KG1 (cell line): ENCODE results near the gene RSPRY1.

ENCODE experiments used
- DNase-seq: peaks from one replicate; lab custom pipeline; 2025; lab: John Stamatoyannopoulos, UW

RSPRY1 gene

GRCh38 chr16:57152096-57153093 lies 33.7 kb upstream of the RSPRY1 start:
- DNase-seq: no peak

DNA sequence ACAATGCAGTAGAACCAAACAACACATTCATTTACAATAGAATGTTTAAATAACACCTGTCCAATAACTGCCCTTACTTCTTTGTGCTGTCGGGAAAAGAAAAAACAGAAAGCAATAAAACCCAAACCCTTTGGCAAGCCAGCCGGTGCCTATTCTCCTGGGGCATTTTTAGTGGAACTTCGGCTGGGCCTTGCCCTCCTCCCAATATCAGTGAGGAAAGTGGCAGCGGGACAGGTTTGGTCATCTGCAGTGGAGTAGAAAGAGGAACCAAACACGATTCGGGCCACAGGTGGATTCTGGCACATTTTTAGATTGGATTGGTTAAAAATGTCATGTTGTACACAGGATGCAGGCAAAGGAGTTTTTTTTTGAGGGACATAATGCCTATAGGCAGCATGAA lies 32.3 kb upstream of the RSPRY1 start:
- no peak for DNase-seq

DNA sequence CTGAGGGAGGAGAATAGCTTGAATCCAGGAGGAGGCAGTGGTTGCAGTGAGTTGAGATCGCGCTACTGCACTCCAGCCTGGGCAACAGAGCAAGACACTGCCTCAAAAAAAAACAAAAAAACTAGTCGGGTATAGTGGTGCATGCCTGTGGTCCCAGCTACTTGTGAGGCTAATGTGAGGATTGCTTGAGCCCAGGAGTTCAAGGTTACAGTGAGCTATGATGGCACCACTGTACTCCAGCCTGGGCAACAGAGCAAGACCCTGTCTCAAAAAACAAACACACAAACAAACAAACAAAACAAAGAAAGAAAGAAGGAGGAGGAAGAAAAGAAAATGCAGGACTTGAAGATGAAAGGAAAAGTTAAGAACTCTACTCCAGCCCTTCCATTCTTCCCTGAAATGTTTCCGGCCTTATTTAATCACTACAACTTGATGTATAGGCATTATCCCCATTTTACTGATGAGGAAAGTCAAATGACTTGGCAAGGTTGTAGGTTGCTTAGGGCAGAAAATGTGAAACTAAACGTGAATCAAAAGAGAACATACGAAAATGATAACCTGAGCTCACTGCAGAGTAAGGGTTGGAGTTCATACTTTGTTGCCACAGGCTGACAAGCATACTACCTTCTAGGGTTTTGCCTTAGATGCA lies 30.3 kb upstream of the RSPRY1 start:
- no peak for DNase-seq

GRCh38 chr16:57156351-57156703 lies 29.8 kb upstream of the RSPRY1 start:
- no peak for DNase-seq

GRCh38 chr16:57157533-57157932 lies 28.6 kb upstream of the RSPRY1 start:
- no peak for DNase-seq

DNA sequence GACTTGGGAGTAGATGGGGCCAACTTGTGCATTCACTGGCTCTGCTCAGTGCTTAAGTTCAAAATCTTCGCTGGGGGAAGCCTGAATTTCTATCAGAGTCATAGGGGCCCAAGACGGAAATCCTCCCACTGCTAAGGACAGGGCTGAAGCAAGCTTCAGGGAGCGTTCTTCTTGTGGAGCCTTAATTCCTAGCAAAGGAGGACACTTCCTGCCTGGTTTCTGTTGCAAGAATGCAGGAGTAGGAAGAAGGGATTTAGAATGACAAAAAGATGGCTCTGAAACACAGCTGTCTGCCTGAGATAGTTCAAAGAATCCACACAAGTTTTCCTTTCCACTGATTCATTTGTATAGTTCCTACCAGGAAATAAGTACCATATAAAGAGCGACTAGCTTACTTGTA lies 26.7 kb upstream of the RSPRY1 start:
- DNase-seq: no peak

- no peak for DNase-seq
These were observed 22.3 kb upstream of the RSPRY1 start for GRCh38 chr16:57163842-57164241.

GRCh38 chr16:57165483-57165882 lies 20.6 kb upstream of the RSPRY1 start:
- no peak for DNase-seq

DNA sequence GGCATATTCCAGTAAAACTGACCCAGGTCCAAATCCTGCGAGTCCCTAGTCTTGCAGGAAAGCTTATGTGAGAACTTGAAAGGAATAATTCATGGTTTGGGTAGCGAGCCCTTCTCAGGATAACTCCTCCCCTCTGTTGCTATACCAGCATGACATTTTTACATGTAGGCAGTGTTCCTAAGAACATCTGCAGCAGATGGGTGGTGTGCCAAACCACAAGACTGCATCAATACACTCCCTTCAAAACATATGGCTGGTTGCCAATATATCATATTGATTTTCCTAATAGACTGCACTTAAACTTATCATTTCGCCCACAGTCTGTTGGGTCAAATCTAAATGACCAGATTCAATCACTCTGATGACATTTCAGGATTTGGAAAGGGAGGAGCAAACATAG lies 20.2 kb upstream of the RSPRY1 start:
- no peak for DNase-seq

- no peak for DNase-seq
These were observed 19.7 kb upstream of the RSPRY1 start for GRCh38 chr16:57166451-57166850.

GRCh38 chr16:57166951-57167350 lies 19.2 kb upstream of the RSPRY1 start:
- no peak for DNase-seq

DNA sequence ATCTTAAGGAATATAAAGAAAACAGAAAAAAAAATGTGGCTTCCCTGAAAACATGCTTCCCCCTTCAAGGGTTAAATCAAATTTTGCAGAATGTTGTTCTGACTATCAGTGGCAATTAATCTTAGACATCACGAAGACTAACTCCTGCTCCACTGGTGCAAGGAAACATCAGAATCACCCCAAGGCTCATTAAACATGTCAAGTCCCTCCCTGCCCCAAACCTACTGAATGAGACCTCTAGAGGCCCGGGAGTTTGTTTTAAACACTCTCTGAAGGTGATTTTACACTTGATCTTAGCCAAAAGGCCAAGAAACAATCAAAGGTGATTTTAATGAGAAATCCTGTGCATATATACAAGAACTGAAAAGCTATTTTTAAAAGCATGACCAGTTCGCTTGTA lies 18.6 kb upstream of the RSPRY1 start:
- no peak for DNase-seq

DNA sequence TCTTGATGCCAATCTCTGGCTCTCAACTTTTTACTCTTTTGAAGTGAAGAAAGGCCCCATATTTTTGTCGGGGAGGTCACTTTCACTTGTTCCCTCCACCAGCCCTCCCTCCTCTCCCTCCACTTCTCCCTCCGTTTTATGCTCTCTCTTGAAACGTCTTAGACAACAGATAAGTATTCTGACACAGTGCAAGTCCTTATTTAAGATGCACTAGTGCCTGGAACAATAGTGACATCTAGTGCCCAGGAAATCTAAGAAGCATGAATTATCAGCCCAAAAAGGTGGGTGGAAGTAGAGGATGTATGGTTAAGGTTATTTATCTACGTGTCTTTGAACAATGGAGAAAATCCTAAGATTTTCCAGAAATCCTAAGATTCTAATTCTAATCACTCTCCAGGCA lies 18.2 kb upstream of the RSPRY1 start:
- peak; percentile 14 for DNase-seq

GRCh38 chr16:57169327-57169726 lies 16.8 kb upstream of the RSPRY1 start:
- no peak for DNase-seq

- no peak for DNase-seq
These were observed 13.3 kb upstream of the RSPRY1 start for GRCh38 chr16:57172721-57173290.

- DNase-seq: no peak
These were observed 10.2 kb upstream of the RSPRY1 start for GRCh38 chr16:57175896-57176295.

GRCh38 chr16:57178196-57178595 lies 7.9 kb upstream of the RSPRY1 start:
- no peak for DNase-seq

DNA sequence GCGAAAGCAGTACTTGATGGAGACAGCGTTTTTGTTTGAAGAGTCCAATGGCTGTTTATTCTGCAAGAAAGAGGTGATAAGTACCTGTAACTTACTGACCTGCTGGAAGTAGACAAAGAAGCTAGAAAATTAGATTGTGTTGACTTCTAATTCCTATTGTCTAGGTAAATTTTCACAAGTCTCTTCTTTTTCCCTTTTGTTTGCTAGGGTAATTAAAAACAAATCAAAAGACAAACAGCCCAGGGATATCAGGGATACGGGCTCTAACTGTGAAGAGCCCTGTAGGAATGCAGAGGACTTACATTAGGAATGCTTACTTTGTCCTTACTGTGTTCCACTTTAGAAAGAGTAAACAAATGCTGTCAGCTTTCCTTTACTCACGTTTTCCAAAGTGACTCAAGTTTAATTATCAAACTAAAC lies 7.3 kb upstream of the RSPRY1 start:
- DNase-seq: no peak

- DNase-seq: no peak
These were observed 6.8 kb upstream of the RSPRY1 start for GRCh38 chr16:57179215-57179828.

- no peak for DNase-seq
These were observed 2.0 kb upstream of the RSPRY1 start for GRCh38 chr16:57184113-57184512.

DNA sequence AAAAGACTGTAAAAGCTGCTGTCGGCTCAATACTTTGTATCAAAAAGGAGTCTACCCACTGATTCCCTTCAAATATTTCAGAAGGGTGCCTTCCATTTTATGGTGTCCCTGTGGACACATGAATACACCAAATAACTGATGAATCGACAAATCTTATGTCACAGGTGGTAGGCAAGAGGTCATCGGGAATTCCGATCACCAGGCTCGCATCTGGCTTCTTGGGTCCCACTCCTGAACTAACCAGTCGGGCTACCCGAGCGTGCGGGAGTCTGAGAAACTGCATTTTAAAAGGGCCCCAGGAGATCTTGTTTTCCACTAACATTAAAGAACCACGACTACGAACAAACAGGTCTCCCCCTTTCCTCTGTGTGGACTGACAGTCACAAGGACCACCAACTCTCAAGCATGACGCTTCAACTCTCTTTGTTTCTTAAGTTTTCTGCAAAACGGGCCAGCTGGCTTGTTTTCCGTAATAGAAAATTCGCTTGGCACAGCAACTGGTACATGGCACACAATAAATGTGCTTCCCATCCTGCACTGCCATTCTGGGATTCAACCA lies 1.2 kb upstream of the RSPRY1 start:
- peak; percentile 9 for DNase-seq

GRCh38 chr16:57185446-57185944 lies 634 bp upstream of the RSPRY1 start:
- DNase-seq: no peak
